Measurements from ENCODE around the gene ASB6.

Gene ASB6

GRCh38 chr9:129626079-129626624, 15.8 kb downstream of the ASB6 start, which contains the start of gene NTMT1:
Gene NTMT1 (plus strand): TSS chr9:129626163. CDS start chr9:129632704, 6,541 bp downstream.
- DNase-seq (ENCODE audit: low read depth) = peak; percentile 80

- peak; percentile 81 for DNase-seq (ENCODE audit: low read depth)
Observed at GRCh38 chr9:129624947-129625346, 17.0 kb downstream of the ASB6 start.

GRCh38 chr9:129624168-129624759, 17.7 kb downstream of the ASB6 start:
- no peak for DNase-seq (ENCODE audit: low read depth)

GRCh38 chr9:129623331-129623730, 18.6 kb downstream of the ASB6 start:
- DNase-seq (ENCODE audit: low read depth) = peak; percentile 87

GRCh38 chr9:129620669-129621295, 21.2 kb downstream of the ASB6 start, which contains the start of gene C9orf50:
Gene C9orf50 (minus strand): TSS chr9:129621101. CDS start chr9:129620574, 527 bp downstream.
- no peak for DNase-seq (ENCODE audit: low read depth)

- DNase-seq (ENCODE audit: low read depth) = no peak
Observed at GRCh38 chr9:129619787-129620668, 21.9 kb downstream of the ASB6 start.

- peak; percentile 71 for DNase-seq (ENCODE audit: low read depth)
Observed at GRCh38 chr9:129617167-129617566, 24.8 kb downstream of the ASB6 start.

- DNase-seq (ENCODE audit: low read depth) = no peak
Observed at GRCh38 chr9:129615407-129616285, 26.3 kb downstream of the ASB6 start.

GRCh38 chr9:129614932-129615331, 27.0 kb downstream of the ASB6 start:
- DNase-seq (ENCODE audit: low read depth) = no peak

GRCh38 chr9:129613520-129614175, 28.3 kb downstream of the ASB6 start:
- no peak for DNase-seq (ENCODE audit: low read depth)

- no peak for DNase-seq (ENCODE audit: low read depth)
Observed at GRCh38 chr9:129612815-129613519, 29.0 kb downstream of the ASB6 start.

- DNase-seq (ENCODE audit: low read depth) = no peak
Observed at GRCh38 chr9:129612123-129612522, 29.8 kb downstream of the ASB6 start.

- DNase-seq (ENCODE audit: low read depth) = no peak
Observed at GRCh38 chr9:129611307-129611800, 30.6 kb downstream of the ASB6 start.

- peak; percentile 68 for DNase-seq (ENCODE audit: low read depth)
Observed at GRCh38 chr9:129610473-129611306, 31.3 kb downstream of the ASB6 start.

GRCh38 chr9:129610213-129610472, 31.8 kb downstream of the ASB6 start:
- no peak for DNase-seq (ENCODE audit: low read depth)

GRCh38 chr9:129609486-129610212, 32.3 kb downstream of the ASB6 start:
- peak; percentile 81 for DNase-seq (ENCODE audit: low read depth)

- DNase-seq (ENCODE audit: low read depth) = no peak
Observed at GRCh38 chr9:129608561-129609481, 33.1 kb downstream of the ASB6 start.

GRCh38 chr9:129607027-129607387, 34.9 kb downstream of the ASB6 start:
- no peak for DNase-seq (ENCODE audit: low read depth)
